CD14-positive monocyte (primary cell): ENCODE data around the gene KCNJ6. TPM values are rescaled to one million over a fixed set of nuclear protein-coding genes. Genes with fewer than 3 reads are reported as not detected.

Experiments
- DNase-seq, 3 donors: peaks; one replicate each; pipeline ENCODE4 v3.0.0-alpha.2; 2011 to 2022
- H2AFZ ChIP-seq: 2 replicates; pipeline ENCODE4 v1.6.0; 2012; ENCODE audit warnings: mild to moderate bottlenecking, low read depth, low read length, inconsistent platforms; ENCODE audit not compliant: insufficient read depth, poor library complexity, severe bottlenecking
- H3K27ac ChIP-seq, 2 donors: 1 replicate in 1 of 2; 2 replicates in 1 of 2; pipeline ENCODE4 v1.5.1; 2012 to 2013; ENCODE audit warnings: low read length in 2 of 2, control low read depth in 1 of 2, inconsistent platforms in 1 of 2, low read depth in 1 of 2, mild to moderate bottlenecking in 1 of 2
- H3K27me3 ChIP-seq, 2 donors: one replicate each; pipeline versions ENCODE4 v1.6.0 to v1.6.1; 2011 to 2013; ENCODE audit warnings: low read length in 2 of 2; ENCODE audit not compliant: control insufficient read depth in 2 of 2, insufficient read depth in 2 of 2
- H3K36me3 ChIP-seq, 2 donors: replicated peaks in 1 of 2; 1 replicate in 1 of 2; 2 replicates in 1 of 2; pipeline versions ENCODE4 v1.5.1 to v1.6.1; 2012 to 2013; ENCODE audit warnings: low read length in 2 of 2, control low read depth in 1 of 2, inconsistent platforms in 1 of 2, mild to moderate bottlenecking in 1 of 2; ENCODE audit not compliant: insufficient read depth in 2 of 2, control insufficient read depth in 1 of 2
- H3K4me1 ChIP-seq, 2 donors: 1 replicate in 1 of 2; 2 replicates in 1 of 2; pipeline versions ENCODE4 v1.5.1 to v1.6.1; 2012 to 2013; ENCODE audit warnings: low read length in 2 of 2, control low read depth in 1 of 2, inconsistent platforms in 1 of 2, mild to moderate bottlenecking in 1 of 2, moderate library complexity in 1 of 2; ENCODE audit not compliant: insufficient read depth in 2 of 2, control insufficient read depth in 1 of 2
- H3K4me2 ChIP-seq: replicated peaks from 2 replicates; pipeline ENCODE3; 2012; ENCODE audit warnings: low read length, moderate library complexity, mild to moderate bottlenecking; ENCODE audit not compliant: poor library complexity, severe bottlenecking; ENCODE audit errors: extremely low read depth
- H3K4me3 ChIP-seq, 3 experiments: fragments of 200-600 bp in 1 of 3; sonication (generic) in 1 of 3; replicated peaks in 1 of 3; 1 replicate in 2 of 3; 2 replicates in 1 of 3; pipeline ENCODE4 v1.5.1; 2011 to 2013; ENCODE audit warnings: low read length in 3 of 3, mild to moderate bottlenecking in 3 of 3, control low read depth in 2 of 3, low read depth in 2 of 3, inconsistent platforms in 1 of 3, moderate library complexity in 1 of 3
- H3K79me2 ChIP-seq: 2 replicates; pipeline ENCODE4 v1.6.0; 2012; ENCODE audit warnings: mild to moderate bottlenecking, control low read depth, inconsistent platforms, low read length, moderate library complexity; ENCODE audit not compliant: insufficient read depth
- H3K9ac ChIP-seq: 2 replicates; pipeline ENCODE4 v1.6.0; 2017; ENCODE audit warnings: low read length, mild to moderate bottlenecking; ENCODE audit not compliant: insufficient read depth, poor library complexity, severe bottlenecking
- H3K9me3 ChIP-seq, 2 donors: replicated peaks in 1 of 2; 1 replicate in 1 of 2; 2 replicates in 1 of 2; pipeline versions ENCODE4 v1.5.1 to v1.6.1; 2012 to 2013; ENCODE audit warnings: low read length in 2 of 2, control low read depth in 1 of 2; ENCODE audit not compliant: control insufficient read depth in 1 of 2, insufficient read depth in 1 of 2
- H4K20me1 ChIP-seq: 2 replicates; pipeline ENCODE4 v1.6.0; 2012; ENCODE audit warnings: mild to moderate bottlenecking, low read length, control low read depth, moderate library complexity; ENCODE audit not compliant: insufficient read depth
- H3K27ac Mint-ChIP-seq, 7 donors: one replicate each; pipeline ENCODE4 v1.8.0; 2020; ENCODE audit warnings: mild to moderate bottlenecking in 7 of 7, mixed read lengths in 7 of 7, moderate library complexity in 6 of 7, inconsistent platforms in 2 of 7
- H3K27me3 Mint-ChIP-seq, 3 donors: one replicate each; pipeline ENCODE4 v1.8.0; 2021 to 2022; ENCODE audit warnings: low read depth in 3 of 3, mild to moderate bottlenecking in 3 of 3, mixed read lengths in 3 of 3, moderate library complexity in 3 of 3, inconsistent platforms in 1 of 3
- H3K36me3 Mint-ChIP-seq, 2 donors: one replicate each; pipeline ENCODE4 v1.8.0; 2020; ENCODE audit warnings: mixed read lengths in 2 of 2, inconsistent platforms in 1 of 2, mild to moderate bottlenecking in 1 of 2
- H3K4me1 Mint-ChIP-seq: one replicate; pipeline ENCODE4 v1.8.0; 2020; ENCODE audit warnings: mild to moderate bottlenecking, mixed read lengths
- H3K4me3 Mint-ChIP-seq, 2 donors: one replicate each; pipeline ENCODE4 v1.8.0; 2020; ENCODE audit warnings: mild to moderate bottlenecking in 2 of 2, mixed read lengths in 2 of 2, moderate library complexity in 1 of 2
- H3K9me3 Mint-ChIP-seq, 7 donors: one replicate each; pipeline ENCODE4 v1.8.0; 2020 to 2022; ENCODE audit warnings: mixed read lengths in 7 of 7, mild to moderate bottlenecking in 6 of 7, moderate library complexity in 6 of 7, inconsistent platforms in 2 of 7
- CTCF ChIP-seq: fragments of 200-600 bp; IDR thresholded peaks from one replicate; pipeline ENCODE4 v1.8.0; 2022; ENCODE audit warnings: antibody characterized with exemption, mild to moderate bottlenecking
- WGBS: methylation state at CpG from one replicate; pipeline ENCODE4 v1.1.5; 2013; ENCODE audit warnings: missing lambda C conversion rate; ENCODE audit not compliant: insufficient coverage; 5-methylcytosine and 5-hydroxymethylcytosine counted together
- intact Hi-C, 2 donors: fragments of 100-400 bp; cut with micrococcal nuclease; formaldehyde crosslinking; loops; one replicate each; pipeline versions ENCODE4 v1.15.0 to v1.15.1; 2023
- polyA plus RNA-seq, 3 donors: library from polyadenylated mRNA; depleted of rRNA in 1 of 3; unstranded in 2 of 3; stranded (reverse) in 1 of 3; fragments of 300-500 nt in 2 of 3; fragments of >200 nt in 1 of 3; fragmentation: Illumina TruSeq in 2 of 3; gene quantifications; 1 replicate in 2 of 3; 2 replicates in 1 of 3; pipeline ENCODE4 v1.2.3, GENCODE V29; 2012 to 2021

Gene KCNJ6
- polyA plus RNA-seq, 3 donors = not detected

- no peaks in the 10 kb centered on the region for H3K36me3 Mint-ChIP-seq
- H3K27me3 Mint-ChIP-seq = peaks cover 0 to 4% (median 2%) of the 10 kb centered on the region in 3 donors
- Histone ChIP-seq H3K9ac (no peak overlapping the region), H3K79me2 (no peaks in the 10 kb centered on the region), H4K20me1 (no peaks in the 10 kb centered on the region), H3K27me3 (no peaks in the 10 kb centered on the region), H3K36me3 (no peaks in the 10 kb centered on the region), H3K4me3 (no peak overlapping the region), H3K4me1 (peaks cover 20 to 26% of the 10 kb centered on the region in 2 donors), H2AFZ (no peak overlapping the region), H3K9me3 (no peaks in the 10 kb centered on the region), H3K27ac (no peak overlapping the region), H3K4me2 (no peak overlapping the region)
- no peak for TF ChIP-seq CTCF
- no peak overlapping the region for H3K27ac Mint-ChIP-seq
- intact Hi-C loops = loop anchor here (5.0 to 10.0 kb wide), 4 partner anchors 96 to 296 kb away; partner anchors contain the start of genes VPS26C (in 2 of the 2) and DYRK1A (in 1 of the 2)
- no peak for DNase-seq
- H3K4me1 Mint-ChIP-seq = peaks cover 22% of the 10 kb centered on the region
- WGBS = 100% methylated on average over 4 of the region's 5 CpGs
- no peak overlapping the region for H3K4me3 Mint-ChIP-seq
- peaks cover 0 to 12% (median 2%) of the 10 kb centered on the region in 7 donors for H3K9me3 Mint-ChIP-seq
These were observed 355.9 kb downstream of the KCNJ6 start for GRCh38 chr21:37560385-37560784.

- H3K79me2 ChIP-seq = no peaks in the 10 kb centered on the region
- no peak for TF ChIP-seq CTCF
- H3K27me3 Mint-ChIP-seq = peaks cover 0 to 4% (median 2%) of the 10 kb centered on the region in 3 donors
- H3K36me3 ChIP-seq = no peaks in the 10 kb centered on the region
- H3K4me2 ChIP-seq = no peak overlapping the region
- no CpG with 5 or more reads among the region's 8 CpGs for WGBS
- H3K4me1 Mint-ChIP-seq = peaks cover 6% of the 10 kb centered on the region
- H3K9me3 ChIP-seq = no peaks in the 10 kb centered on the region
- no peaks in the 10 kb centered on the region for H3K27me3 ChIP-seq
- no peaks in the 10 kb centered on the region for H4K20me1 ChIP-seq
- H3K4me3 ChIP-seq = no peak overlapping the region
- H3K9ac ChIP-seq = no peak overlapping the region
- H3K4me3 Mint-ChIP-seq = no peak overlapping the region
- peaks cover 7 to 11% of the 10 kb centered on the region in 2 donors for H3K4me1 ChIP-seq
- intact Hi-C loops = loop anchor here in 1 of 2 donors (10.0 kb wide), 1 partner anchor 334 kb away; no protein-coding TSS in a partner anchor
- no peak overlapping the region for H2AFZ ChIP-seq
- peaks cover 0 to 8% (median 2%) of the 10 kb centered on the region in 7 donors for H3K9me3 Mint-ChIP-seq
- no peak for DNase-seq
- no peaks in the 10 kb centered on the region for H3K36me3 Mint-ChIP-seq
- no peak overlapping the region for H3K27ac Mint-ChIP-seq
- no peak overlapping the region for H3K27ac ChIP-seq
These were observed 357.5 kb downstream of the KCNJ6 start for GRCh38 chr21:37558676-37559211.
